Fibroblast of villous mesenchyme (primary cell): ENCODE results near the gene PDGFB. TPM values are rescaled to one million over a fixed set of nuclear protein-coding genes. Genes with fewer than 3 reads are reported as not detected.

Experiments used
- DNase-seq: peaks from one replicate; pipeline ENCODE4 v3.0.0-alpha.2; 2010; ENCODE audit warnings: low read depth
- H3K4me3 ChIP-seq: 2 replicates; pipeline ENCODE4 v1.5.1; 2011; ENCODE audit warnings: low read depth, mild to moderate bottlenecking, low read length
- total RNA-seq: library from RNA; depleted of rRNA; stranded (reverse); fragments of >200 nt; gene quantifications from 2 replicates; pipeline ENCODE4 v1.2.3, GENCODE V29; 2012
- TF ChIP-seq, protein P1 (sequence below): IDR thresholded peaks from 2 replicates; pipeline ENCODE4 v1.5.1; 2012; ENCODE audit warnings: low read depth, mild to moderate bottlenecking, low read length; ENCODE audit not compliant: insufficient read depth

PDGFB gene
- total RNA-seq, 1 donor: 11.7 TPM

DNA sequence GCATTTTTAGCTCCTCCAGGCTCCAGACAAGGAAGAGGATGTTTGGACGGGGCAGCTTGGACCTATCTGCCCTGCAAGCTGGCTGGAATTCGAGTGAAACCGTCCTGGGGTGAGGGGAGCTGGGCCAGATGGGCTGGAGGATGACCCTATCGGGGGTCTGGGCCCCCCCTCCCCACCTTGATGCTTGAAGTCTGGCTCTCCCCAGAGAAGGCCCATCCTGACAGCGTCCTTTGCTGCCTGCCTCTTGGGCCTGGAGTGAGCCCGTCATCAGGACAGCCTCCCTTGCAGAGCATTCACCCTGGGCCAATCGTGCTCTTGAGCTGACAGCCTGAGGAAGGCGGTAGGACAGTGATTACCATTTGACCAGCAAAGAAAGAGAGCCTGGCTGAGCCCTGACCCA lies 5.3 kb upstream of the PDGFB start:
- no peak overlapping the region for H3K4me3 ChIP-seq
- TF ChIP-seq, protein P1, sequence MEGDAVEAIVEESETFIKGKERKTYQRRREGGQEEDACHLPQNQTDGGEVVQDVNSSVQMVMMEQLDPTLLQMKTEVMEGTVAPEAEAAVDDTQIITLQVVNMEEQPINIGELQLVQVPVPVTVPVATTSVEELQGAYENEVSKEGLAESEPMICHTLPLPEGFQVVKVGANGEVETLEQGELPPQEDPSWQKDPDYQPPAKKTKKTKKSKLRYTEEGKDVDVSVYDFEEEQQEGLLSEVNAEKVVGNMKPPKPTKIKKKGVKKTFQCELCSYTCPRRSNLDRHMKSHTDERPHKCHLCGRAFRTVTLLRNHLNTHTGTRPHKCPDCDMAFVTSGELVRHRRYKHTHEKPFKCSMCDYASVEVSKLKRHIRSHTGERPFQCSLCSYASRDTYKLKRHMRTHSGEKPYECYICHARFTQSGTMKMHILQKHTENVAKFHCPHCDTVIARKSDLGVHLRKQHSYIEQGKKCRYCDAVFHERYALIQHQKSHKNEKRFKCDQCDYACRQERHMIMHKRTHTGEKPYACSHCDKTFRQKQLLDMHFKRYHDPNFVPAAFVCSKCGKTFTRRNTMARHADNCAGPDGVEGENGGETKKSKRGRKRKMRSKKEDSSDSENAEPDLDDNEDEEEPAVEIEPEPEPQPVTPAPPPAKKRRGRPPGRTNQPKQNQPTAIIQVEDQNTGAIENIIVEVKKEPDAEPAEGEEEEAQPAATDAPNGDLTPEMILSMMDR: no peak
- no peak for DNase-seq

DNA sequence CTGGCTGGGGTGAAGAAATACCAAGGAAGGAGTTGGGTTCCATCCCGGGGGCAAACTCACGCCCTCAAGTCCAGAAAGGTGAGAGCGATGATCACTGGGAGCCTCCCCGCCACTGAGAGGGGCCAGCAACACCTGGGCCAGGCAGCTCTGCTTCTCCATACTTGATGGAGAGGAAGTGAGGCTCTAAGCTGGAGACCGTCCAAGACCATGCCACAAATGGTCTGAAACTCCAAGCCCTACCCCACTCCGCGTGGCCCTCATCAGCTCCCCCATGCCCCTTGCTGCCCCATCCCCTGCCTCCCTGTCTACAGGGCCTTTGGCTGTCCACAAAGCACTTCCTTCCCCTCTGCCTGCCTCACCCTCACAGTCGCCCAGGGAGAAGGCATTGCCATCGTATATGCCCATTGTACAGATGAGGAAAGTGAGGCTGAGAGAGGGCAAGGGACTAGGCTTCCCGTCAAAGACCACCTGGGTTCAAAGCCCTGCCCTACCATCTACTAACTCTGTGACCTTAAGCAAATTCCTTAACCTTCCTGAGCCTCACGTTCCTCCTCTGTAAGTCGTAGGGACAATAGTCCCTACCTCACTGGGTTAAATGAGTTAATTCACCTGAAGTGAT lies 4.4 kb upstream of the PDGFB start:
- H3K4me3 ChIP-seq: no peak overlapping the region
- no peak for DNase-seq
- TF ChIP-seq, protein P1: no peak

DNA sequence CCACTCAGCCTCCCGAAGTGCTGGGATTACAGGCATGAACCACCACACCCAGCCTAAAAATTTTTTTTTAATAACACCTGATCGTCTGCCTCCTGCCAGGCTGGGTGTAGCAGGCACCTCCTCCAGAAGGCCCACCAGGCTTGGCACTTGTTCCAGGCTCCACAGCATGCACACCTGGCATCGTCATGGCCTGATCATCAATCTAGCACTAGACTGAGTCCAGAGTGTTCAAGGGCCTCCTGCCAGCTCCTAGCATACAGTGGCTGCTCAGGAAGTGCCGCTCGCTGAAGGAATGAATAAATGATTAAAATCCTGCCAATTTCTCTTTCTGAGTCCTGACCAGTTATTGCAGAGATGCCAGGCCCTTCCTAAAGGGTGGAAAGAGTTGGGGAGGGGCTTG lies 3.5 kb upstream of the PDGFB start:
- no peak overlapping the region for H3K4me3 ChIP-seq
- TF ChIP-seq, protein P1: no peak
- no peak for DNase-seq

DNA sequence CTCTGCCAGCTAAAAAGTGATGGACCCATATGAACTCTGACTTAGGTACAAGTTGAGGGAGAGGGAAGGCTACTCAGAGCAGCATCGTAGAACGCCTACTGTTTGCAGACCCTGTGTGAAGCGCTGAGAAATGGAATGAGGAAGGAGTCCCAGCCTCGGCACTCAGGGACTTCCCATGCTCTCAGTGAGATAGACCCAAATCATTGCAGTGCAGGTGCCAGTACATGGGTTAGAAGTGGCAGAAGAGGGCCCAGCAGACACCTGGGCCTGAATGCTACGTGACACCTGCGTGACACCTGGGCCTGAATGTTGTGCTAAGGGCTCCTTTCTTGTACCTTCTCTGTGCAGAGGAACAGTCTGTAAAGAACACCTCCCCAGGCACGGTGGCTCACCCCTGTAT lies 2.6 kb upstream of the PDGFB start:
- no peak overlapping the region for H3K4me3 ChIP-seq
- no peak for DNase-seq
- TF ChIP-seq, protein P1: no peak

DNA sequence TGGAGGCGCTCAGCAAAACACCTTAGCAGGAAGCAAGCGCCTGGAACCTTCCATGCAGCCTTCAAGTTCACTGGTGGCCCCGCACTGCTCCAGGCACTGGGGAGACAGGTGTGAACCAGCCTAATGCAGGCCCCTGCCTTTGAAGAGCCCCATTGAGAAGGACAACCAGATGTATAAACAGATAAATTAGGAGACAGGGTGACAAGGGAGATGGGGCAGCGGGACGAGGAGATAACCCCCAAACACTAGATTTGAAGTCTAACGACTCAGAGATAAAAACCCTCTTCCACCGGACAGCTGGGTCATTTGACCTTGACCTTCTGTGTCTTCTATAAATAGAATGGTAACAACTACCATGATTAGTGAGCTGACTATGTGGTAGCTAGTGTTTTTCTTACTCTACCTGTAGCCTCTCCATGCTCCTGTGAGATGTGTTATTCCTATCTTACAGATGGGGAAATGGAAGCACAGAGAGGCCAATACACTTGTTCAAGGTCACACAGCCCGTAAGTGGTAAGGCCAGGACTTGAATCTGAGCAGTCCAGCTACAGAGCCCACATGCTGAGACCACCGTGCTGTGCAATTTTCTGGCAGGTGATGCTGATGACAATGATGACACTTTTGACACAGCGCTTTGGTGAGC lies 2.0 kb upstream of the PDGFB start:
- TF ChIP-seq, protein P1: no peak
- no peak overlapping the region for H3K4me3 ChIP-seq
- no peak for DNase-seq

DNA sequence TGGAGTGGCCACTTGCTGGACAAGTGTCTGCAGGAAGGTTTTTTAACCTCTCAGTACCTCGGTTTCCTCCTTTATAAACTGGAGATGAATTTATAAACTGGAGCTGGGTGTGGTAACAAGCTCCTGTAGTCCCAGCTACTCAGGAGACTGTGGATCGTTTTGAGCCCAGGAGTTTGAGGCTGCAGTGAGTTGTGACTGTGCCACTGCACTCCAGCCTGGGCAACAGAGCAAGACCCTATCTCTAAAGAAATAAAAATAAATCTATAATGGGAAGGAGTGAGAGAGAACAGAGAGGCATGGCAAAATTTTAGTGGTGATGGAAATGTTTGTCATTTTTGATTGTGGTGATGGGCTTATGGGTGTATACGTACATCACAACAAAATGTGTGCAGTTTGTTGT lies 1.4 kb upstream of the PDGFB start:
- no peak for DNase-seq
- H3K4me3 ChIP-seq: no peak overlapping the region
- TF ChIP-seq, protein P1: no peak
